Measurements from ENCODE around the gene SHKBP1.
"Not testable (repeated sequence)": the region's sequence is repeated elsewhere in the genome, so short reads cannot be mapped to it uniquely, and the experiment has no call there.

SHKBP1 gene

GRCh38 chr19:40619333-40620160 lies 42.9 kb downstream of the SHKBP1 start:
- no peak for DNase-seq

GRCh38 chr19:40620161-40620485 lies 43.5 kb downstream of the SHKBP1 start:
- DNase-seq, result no peak

GRCh38 chr19:40621283-40621682 lies 44.6 kb downstream of the SHKBP1 start:
- DNase-seq, result no peak

- no peak for DNase-seq
Measured at GRCh38 chr19:40621966-40622772, 45.5 kb downstream of the SHKBP1 start.

- DNase-seq, result no peak
Measured at GRCh38 chr19:40622773-40623075, 46.1 kb downstream of the SHKBP1 start.

GRCh38 chr19:40623403-40624251 lies 47.0 kb downstream of the SHKBP1 start:
- no peak for DNase-seq

- not testable (repeated sequence) for DNase-seq
Measured at GRCh38 chr19:40624369-40625153, 47.9 kb downstream of the SHKBP1 start.

- DNase-seq, result no peak
Measured at GRCh38 chr19:40625406-40626120, 48.9 kb downstream of the SHKBP1 start.

GRCh38 chr19:40626918-40627317 lies 50.2 kb downstream of the SHKBP1 start:
- DNase-seq, result no peak

- DNase-seq, result no peak
Measured at GRCh38 chr19:40627486-40628279, 51.0 kb downstream of the SHKBP1 start.

GRCh38 chr19:40629346-40629745 lies 52.7 kb downstream of the SHKBP1 start:
- no peak for DNase-seq

GRCh38 chr19:40630571-40631160 lies 54.0 kb downstream of the SHKBP1 start:
- DNase-seq, result no peak

GRCh38 chr19:40632311-40633036 lies 55.8 kb downstream of the SHKBP1 start:
- no peak for DNase-seq

GRCh38 chr19:40633207-40633606 lies 56.5 kb downstream of the SHKBP1 start:
- DNase-seq, result no peak

- no peak for DNase-seq
Measured at GRCh38 chr19:40638327-40638726, 61.7 kb downstream of the SHKBP1 start.

GRCh38 chr19:40639638-40639982 lies 62.9 kb downstream of the SHKBP1 start:
- no peak for DNase-seq

GRCh38 chr19:40640744-40641143 lies 64.1 kb downstream of the SHKBP1 start:
- DNase-seq, result no peak

All from stimulated activated CD4-positive, alpha-beta T cell treated with anti-CD3 and anti-CD28 coated beads, Interleukin-4, amount 100 ng/mL, for 1 hour (primary cell).